Activated CD8-positive, alpha-beta memory T cell treated with anti-CD3 and anti-CD28 coated beads for 4 hours (primary cell): ENCODE data around the gene SMG6.
"Not testable (repeated sequence)": the region's sequence is repeated elsewhere in the genome, so short reads cannot be mapped to it uniquely, and the experiment has no call there.

Source experiments
- DNase-seq, 2 donors: peaks; one replicate each; pipeline ENCODE4 v3.0.0-alpha.2; 2020; ENCODE audit warnings: low read depth in 2 of 2

The SMG6 gene

GRCh38 chr17:2144701-2145100, 158.9 kb downstream of the SMG6 start:
- DNase-seq, result no peak

GRCh38 chr17:2143332-2143731, 160.3 kb downstream of the SMG6 start:
- no peak for DNase-seq

GRCh38 chr17:2142682-2143081, 160.9 kb downstream of the SMG6 start:
- DNase-seq, result not testable (repeated sequence)

GRCh38 chr17:2140683-2141082, 162.9 kb downstream of the SMG6 start:
- no peak for DNase-seq

- DNase-seq, result no peak
These were observed 164.8 kb downstream of the SMG6 start for GRCh38 chr17:2138761-2139160.

GRCh38 chr17:2138318-2138717, 165.3 kb downstream of the SMG6 start:
- DNase-seq, result no peak

- no peak for DNase-seq
These were observed 166.1 kb downstream of the SMG6 start for GRCh38 chr17:2137342-2138098.

- DNase-seq, result no peak
These were observed 167.3 kb downstream of the SMG6 start for GRCh38 chr17:2136241-2136640.

- no peak for DNase-seq
These were observed 175.6 kb downstream of the SMG6 start for GRCh38 chr17:2128011-2128410.

- no peak for DNase-seq
These were observed 178.5 kb downstream of the SMG6 start for GRCh38 chr17:2125013-2125535.

GRCh38 chr17:2124391-2124790, 179.2 kb downstream of the SMG6 start:
- no peak for DNase-seq

- no peak for DNase-seq
These were observed 180.0 kb downstream of the SMG6 start for GRCh38 chr17:2123375-2124251.

- no peak for DNase-seq
These were observed 180.8 kb downstream of the SMG6 start for GRCh38 chr17:2122641-2123302.

- DNase-seq, result no peak
These were observed 182.8 kb downstream of the SMG6 start for GRCh38 chr17:2120586-2121335.

- no peak for DNase-seq
These were observed 190.3 kb downstream of the SMG6 start for GRCh38 chr17:2113279-2113622.

- DNase-seq, result no peak
These were observed 191.9 kb downstream of the SMG6 start for GRCh38 chr17:2111691-2112090.

GRCh38 chr17:2110436-2110835, 193.1 kb downstream of the SMG6 start:
- DNase-seq, result no peak

GRCh38 chr17:2108170-2108569, 195.4 kb downstream of the SMG6 start:
- DNase-seq, result no peak

GRCh38 chr17:2107506-2107905, 196.1 kb downstream of the SMG6 start:
- DNase-seq, result no peak

GRCh38 chr17:2107050-2107449, 196.5 kb downstream of the SMG6 start:
- DNase-seq, result no peak

GRCh38 chr17:2106308-2106955, 197.2 kb downstream of the SMG6 start:
- DNase-seq, result no peak
